ENCODE data around the gene RAF1.
"Not testable (repeated sequence)": the region's sequence is repeated elsewhere in the genome, so short reads cannot be mapped to it uniquely, and the experiment has no call there.

RAF1 gene

GRCh38 chr3:12663936-12664908 lies at the start of gene RAF1:
Gene RAF1 (minus strand): TSS chr3:12664117. CDS start chr3:12618721, 45,396 bp downstream.
- peak; percentile 93 to 95 for DNase-seq (ENCODE audit: low read depth in 2 of 2)

- no peak for DNase-seq (ENCODE audit: low read depth in 2 of 2)
Measured at GRCh38 chr3:12710062-12710461, 46.1 kb upstream of the RAF1 start.

DNA sequence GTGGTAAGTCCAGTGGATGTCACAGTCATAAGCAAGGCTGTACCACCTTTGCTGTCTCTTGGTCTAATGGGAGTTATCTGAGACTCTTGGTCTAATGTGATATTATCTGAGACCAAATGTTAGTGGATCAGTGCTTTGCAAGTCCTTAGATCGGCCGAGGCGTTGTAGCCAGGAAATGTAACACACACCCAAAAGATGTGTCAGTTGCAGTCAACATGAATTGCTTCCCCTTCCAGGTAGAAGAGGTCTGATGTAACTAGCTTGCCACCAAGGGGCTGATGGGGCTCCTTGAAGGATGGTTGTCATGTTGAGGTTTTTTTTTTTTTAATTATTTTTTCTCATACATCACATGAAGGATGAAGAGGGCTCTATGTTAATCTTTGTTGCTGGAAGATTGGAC lies 45.4 kb upstream of the RAF1 start:
- DNase-seq (ENCODE audit: low read depth in 2 of 2), result no peak

GRCh38 chr3:12708584-12709192 lies 44.8 kb upstream of the RAF1 start:
- DNase-seq (ENCODE audit: low read depth in 2 of 2), result no peak

DNA sequence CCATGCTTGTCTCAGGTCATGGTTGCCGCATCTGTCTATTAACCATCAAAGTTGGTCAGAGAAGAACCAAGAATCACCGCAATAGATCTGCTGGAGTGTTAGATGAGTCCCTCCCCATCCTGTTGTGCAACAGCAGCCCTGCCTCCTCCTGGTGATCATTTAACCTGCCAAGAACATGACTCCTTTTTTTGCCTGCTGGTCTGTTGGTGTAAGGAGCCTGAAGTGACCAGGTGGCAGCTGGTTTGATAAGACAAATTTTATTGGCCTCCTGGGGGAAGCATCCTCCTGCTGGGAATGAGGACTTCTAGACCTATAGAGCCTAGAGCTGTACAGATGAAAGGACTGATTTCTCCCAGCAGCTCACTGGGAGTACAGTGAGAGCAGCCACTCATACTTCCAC lies 43.5 kb upstream of the RAF1 start:
- DNase-seq (ENCODE audit: low read depth in 2 of 2), result no peak

DNA sequence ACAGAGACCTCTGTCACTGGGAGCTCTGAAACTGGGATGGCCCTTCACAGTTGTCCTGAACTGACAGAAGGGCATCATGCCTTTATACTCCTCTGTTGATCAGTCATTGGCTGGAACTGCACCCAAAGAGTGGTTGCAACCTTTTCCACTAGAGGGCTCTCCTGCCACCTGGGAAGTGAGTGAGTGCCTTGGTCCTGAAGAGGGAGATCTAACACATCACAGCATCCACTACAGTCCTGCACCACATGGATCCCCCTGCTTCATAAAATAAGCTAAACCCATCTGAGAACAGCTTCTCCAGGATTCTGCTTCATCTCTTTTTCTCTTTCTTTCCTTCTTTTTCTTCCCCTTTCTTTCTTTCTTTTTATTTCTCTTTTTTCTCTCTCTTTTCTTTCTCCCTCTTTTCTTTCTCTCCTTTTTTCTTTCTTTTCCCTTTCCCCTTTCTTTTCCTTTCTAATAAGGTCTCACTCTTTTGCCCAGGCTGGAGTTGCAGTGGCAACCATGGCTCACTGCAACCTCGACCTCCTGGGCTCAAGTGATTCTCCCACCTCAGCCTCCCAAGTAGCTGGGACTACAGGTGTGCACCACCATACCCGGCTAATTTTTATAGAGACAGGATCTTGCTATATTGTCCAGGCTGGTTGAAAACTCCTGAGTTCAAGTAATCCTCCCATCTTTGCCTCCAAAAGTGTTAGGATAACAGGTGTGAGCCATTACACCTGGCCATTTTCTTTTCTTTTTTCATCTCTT lies 42.8 kb upstream of the RAF1 start:
- DNase-seq (ENCODE audit: low read depth in 2 of 2), result peak; percentile 28 to 31

GRCh38 chr3:12705981-12706380 lies 42.1 kb upstream of the RAF1 start:
- DNase-seq (ENCODE audit: low read depth in 2 of 2), result no peak

- no peak for DNase-seq (ENCODE audit: low read depth in 2 of 2)
Measured at GRCh38 chr3:12705374-12705926, 41.5 kb upstream of the RAF1 start.

DNA sequence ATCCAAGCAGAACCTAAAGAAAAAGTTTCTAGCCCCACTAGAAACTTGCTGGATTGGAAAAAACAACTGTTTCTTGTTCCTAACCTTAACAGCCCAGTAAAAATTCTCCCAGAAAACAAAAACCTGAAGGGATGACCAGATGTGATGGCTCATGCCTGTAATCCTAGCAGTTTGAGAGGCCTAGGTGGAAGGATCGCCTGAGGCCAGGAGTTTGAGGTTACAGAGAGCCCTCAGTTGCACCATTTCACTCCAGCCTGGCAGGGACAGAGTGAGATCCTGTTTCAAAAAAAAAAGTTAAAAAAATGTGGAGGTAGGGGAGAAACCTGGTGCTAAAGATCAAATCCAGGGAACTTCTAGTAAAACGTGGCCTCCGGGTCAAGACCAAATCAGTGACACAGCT lies 38.6 kb upstream of the RAF1 start:
- DNase-seq (ENCODE audit: low read depth in 2 of 2), result no peak

GRCh38 chr3:12701601-12702000 lies 37.7 kb upstream of the RAF1 start:
- DNase-seq (ENCODE audit: low read depth in 2 of 2), result not testable (repeated sequence)

GRCh38 chr3:12700800-12701199 lies 36.9 kb upstream of the RAF1 start:
- no peak for DNase-seq (ENCODE audit: low read depth in 2 of 2)

DNA sequence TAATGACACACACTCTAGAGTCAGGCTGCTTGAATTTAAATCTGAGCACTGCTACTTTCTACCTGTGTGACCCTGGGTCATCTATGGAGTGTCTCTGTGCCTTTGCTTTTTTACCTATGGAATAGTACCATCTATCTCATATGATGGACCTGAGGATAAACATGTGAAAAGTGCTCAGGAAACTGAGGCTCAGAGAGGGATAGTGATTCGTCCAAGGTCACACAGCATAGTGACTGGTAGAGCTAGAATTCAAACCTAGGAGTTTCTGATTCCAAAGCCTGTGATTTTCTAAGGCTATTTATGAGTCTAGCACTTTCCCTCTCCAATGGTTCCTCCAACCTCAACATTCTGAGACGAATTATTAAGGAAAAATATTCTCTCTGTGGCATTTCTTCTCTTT lies 32.0 kb upstream of the RAF1 start:
- no peak for DNase-seq (ENCODE audit: low read depth in 2 of 2)

DNA sequence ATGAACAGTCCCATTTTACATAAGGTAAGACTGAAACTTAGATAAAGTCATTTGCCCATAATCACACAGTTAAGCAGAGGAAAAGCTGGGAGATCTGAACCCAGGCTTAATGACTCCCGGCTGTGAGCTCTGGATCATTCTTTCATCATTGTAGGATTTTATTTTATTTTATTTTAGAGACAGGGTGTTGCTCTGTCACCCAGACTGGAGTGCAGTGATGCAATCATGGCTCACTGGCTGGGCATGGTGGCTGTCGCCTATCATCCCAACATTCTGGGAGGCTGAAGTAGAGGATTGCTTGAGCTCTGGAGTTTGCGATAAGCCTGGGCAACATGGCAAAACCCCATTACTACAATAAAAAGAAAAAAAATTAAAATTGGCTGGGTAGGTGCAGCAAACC lies 31.2 kb upstream of the RAF1 start:
- no peak for DNase-seq (ENCODE audit: low read depth in 2 of 2)

DNA sequence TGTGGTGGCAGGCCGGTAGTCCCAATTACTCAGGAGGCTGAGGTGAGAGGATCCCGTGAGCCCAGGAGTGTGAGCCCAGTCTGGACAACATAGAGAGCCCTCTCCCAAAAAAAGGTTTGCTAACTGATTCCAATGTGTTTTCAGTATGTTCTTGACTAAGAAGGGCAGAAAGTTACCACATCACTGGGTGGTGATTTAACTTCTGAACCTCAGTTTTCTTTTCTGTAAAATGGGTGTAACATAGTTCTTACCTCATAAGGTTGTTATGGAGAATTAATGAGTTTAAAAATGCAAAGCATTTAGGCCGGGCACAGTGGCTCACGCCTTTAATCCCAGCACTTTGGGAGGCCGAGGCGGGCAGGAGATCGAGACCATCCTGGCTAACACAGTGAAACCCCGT lies 28.5 kb upstream of the RAF1 start:
- no peak for DNase-seq (ENCODE audit: low read depth in 2 of 2)

DNA sequence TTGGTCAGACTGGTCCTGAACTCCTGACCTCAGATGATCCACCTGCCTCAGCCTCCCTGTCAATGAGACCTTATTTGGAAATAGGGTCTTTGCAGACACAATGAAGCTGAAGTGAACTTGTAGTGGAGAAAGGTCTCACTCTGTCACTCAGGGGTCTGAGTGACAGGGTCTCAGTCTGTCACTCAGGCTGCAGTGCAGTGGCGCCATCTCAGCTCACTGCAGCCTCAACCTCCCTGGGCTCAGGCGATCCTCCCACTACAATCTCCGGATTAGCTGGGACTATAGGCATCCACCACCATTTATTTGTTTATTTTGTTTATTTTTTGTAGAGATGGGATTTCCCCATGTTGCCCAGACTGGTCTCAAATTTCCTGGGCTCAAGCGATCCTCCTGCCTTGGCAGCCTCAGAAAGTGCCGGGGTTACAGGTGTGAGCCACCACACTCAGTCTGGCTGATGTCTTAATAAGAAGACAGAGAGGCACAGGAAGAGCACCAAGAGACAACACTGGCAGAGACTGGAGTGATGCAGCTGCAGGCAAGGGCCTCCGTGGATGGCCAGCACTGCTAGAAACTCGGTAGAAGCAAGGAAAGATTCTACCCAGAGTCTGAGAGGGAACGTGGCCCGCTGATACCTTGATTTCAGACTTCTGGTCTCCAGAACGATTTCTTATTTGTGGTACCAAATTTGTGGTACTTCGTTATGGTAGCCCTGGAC lies 26.2 kb upstream of the RAF1 start:
- DNase-seq (ENCODE audit: low read depth in 2 of 2), result no peak

DNA sequence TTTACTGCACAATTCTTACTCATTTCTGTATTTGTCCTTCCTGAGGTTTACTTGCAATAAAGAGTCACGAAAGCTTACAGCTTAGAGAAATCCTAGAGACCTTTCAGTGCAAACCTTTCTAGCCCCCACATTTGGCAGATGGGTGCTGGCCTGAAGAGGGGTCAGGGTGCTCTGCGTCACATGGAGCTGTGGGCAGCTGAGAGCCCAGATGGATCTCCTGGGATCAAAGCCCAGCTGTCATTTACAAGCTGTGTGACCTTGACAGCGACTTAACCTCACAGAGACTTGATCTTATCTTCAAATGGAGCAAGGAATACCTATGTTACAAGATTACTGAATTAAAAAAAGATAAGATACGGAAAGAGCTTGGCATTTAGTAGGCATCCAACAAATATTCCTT lies 24.0 kb upstream of the RAF1 start:
- DNase-seq (ENCODE audit: low read depth in 2 of 2), result no peak

GRCh38 chr3:12686096-12686495 lies 22.2 kb upstream of the RAF1 start:
- DNase-seq (ENCODE audit: low read depth in 2 of 2), result no peak

GRCh38 chr3:12681943-12682390 lies 18.1 kb upstream of the RAF1 start:
- DNase-seq (ENCODE audit: low read depth in 2 of 2), result no peak

DNA sequence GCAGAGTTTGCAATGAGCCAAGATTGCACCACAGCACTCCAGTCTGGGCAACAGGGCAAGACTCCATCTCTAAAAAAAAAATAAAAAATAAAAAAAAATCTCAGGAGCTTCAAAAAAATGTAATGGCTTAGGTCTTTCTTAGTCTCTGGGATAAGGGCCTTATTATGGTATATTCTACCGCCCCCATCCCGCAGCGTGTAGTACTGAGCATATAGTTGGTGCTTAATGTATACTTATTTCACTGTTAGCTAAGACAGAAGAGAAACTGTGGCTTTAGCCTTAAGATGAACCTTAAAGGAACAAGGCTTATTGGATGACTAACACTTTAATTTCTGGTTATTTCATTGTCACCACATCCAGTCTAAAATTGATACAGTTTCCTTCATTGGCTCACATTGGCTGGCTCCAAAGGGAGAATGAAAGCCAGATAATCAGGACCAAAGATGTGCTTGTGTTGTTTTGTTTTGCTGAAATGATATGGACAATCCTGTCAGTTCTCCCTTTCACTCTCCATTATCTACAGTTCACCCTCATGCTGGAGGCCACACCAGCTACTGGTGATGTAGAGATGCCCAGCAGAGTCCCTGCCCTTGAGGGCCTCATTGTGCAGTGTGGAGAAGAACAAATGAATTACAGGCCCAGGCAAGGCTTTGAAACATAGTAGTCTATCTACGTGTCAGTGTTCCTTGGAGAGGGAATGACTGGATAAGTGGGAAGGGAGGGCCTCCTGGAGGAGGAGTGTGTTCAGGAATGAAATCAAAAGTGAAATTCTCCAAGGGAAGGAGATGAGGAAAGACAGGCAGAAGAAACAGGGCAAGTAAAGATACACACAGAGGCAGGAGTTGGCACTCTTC lies 17.4 kb upstream of the RAF1 start:
- DNase-seq (ENCODE audit: low read depth in 2 of 2), result no peak

DNA sequence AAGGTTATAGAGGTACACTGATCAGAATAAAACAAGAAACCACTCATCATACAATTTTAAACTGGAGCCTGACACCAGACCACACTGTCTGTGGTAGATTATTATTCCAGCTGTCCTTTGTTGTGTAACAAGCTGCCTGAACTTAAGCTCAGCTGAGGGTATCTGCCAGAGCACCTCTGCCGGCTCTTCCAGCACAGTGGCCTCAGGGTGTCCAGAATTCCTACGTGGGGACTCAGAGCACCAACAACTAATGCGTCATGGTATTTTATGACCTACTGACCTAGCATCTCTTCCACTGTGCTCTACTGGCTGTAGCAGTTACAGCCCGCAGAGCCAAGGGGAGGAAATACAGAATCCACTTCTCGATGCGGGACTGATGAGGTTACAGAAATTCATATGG lies 15.6 kb upstream of the RAF1 start:
- DNase-seq (ENCODE audit: low read depth in 2 of 2), result no peak
